Left ventricle myocardium inferior (tissue), 1 donor: ENCODE measurements around the gene CEACAM19. TPM values are rescaled to one million over a fixed set of nuclear protein-coding genes. Genes with fewer than 3 reads are reported as not detected.
"Not testable (repeated sequence)": the region's sequence is repeated elsewhere in the genome, so short reads cannot be mapped to it uniquely, and the experiment has no call there.

Experiments used
- DNase-seq: peaks from one replicate; pipeline ENCODE4 v3.0.0-alpha.2; 2020
- H3K27ac ChIP-seq: fragments of 200-600 bp; replicated peaks from 2 replicates; pipeline ENCODE4 v1.8.0; 2021
- H3K27me3 ChIP-seq: fragments of 200-600 bp; 2 replicates; pipeline ENCODE4 v1.8.0; 2021; ENCODE audit warnings: low read depth
- H3K36me3 ChIP-seq: fragments of 200-600 bp; 2 replicates; pipeline ENCODE4 v1.8.0; 2021
- H3K4me1 ChIP-seq: fragments of 200-600 bp; 2 replicates; pipeline ENCODE4 v1.8.0; 2021
- H3K4me3 ChIP-seq: fragments of 200-600 bp; 2 replicates; pipeline ENCODE4 v1.8.0; 2021; ENCODE audit warnings: mild to moderate bottlenecking, moderate library complexity
- H3K9me3 ChIP-seq: fragments of 200-600 bp; replicated peaks from 2 replicates; pipeline ENCODE4 v1.8.0; 2021
- CTCF ChIP-seq: fragments of 200-600 bp; IDR thresholded peaks from 2 replicates; pipeline ENCODE4 v1.8.0; 2021; ENCODE audit warnings: antibody characterized with exemption, mild to moderate bottlenecking, borderline replicate concordance
- intact Hi-C: fragments of 100-400 bp; cut with micrococcal nuclease; formaldehyde crosslinking; loops from one replicate; pipeline ENCODE4 v1.11.0; 2022
- total RNA-seq: library from RNA; stranded (reverse); fragmentation: NEBNext Ultra II Directional; extraction: Animal tissue kit (Norgen Biotek cat#: 25700); gene quantifications from one replicate; pipeline ENCODE4 v1.2.1, GENCODE V29; 2021
- donor health status: DM: no; HTN: yes; CAD: no; lungs with severe emphysema.

The CEACAM19 gene
- total RNA-seq, 1 donor from 2014 or later, result 2.2 TPM

GRCh38 chr19:44682807-44683206 is 11.5 kb downstream of the CEACAM19 start:
- peaks cover 22% of the 10 kb centered on the region for H3K36me3 ChIP-seq
- H3K27ac ChIP-seq, result no peak overlapping the region
- peaks cover 19% of the 10 kb centered on the region for H3K4me1 ChIP-seq
- no peak for DNase-seq
- TF ChIP-seq CTCF, result no peak
- H3K9me3 ChIP-seq, result no peaks in the 10 kb centered on the region
- intact Hi-C loops, result no loop called here
- H3K27me3 ChIP-seq, result no peaks in the 10 kb centered on the region
- H3K4me3 ChIP-seq, result no peak overlapping the region

- Histone ChIP-seq H3K27ac (no peak overlapping the region), H3K36me3 (peaks cover 22% of the 10 kb centered on the region), H3K4me3 (no peak overlapping the region), H3K27me3 (no peaks in the 10 kb centered on the region), H3K4me1 (peaks cover 19% of the 10 kb centered on the region), H3K9me3 (no peaks in the 10 kb centered on the region)
- intact Hi-C loops, result no loop called here
- TF ChIP-seq CTCF, result no peak
- no peak for DNase-seq
Measured at GRCh38 chr19:44683434-44684210, 12.3 kb downstream of the CEACAM19 start.

- peaks cover 25% of the 10 kb centered on the region for H3K4me1 ChIP-seq
- H3K27me3 ChIP-seq, DNase-seq, H3K4me3 ChIP-seq, H3K9me3 ChIP-seq, intact Hi-C loops: not testable (repeated sequence)
- peaks cover 22% of the 10 kb centered on the region for H3K36me3 ChIP-seq
- H3K27ac ChIP-seq, result peak overlapping the region; percentile 78
Measured at GRCh38 chr19:44684396-44684795, 13.1 kb downstream of the CEACAM19 start.

- H3K9me3 ChIP-seq, result no peaks in the 10 kb centered on the region
- H3K27me3 ChIP-seq, result no peaks in the 10 kb centered on the region
- intact Hi-C loops, result no loop called here
- DNase-seq, result no peak
- H3K27ac ChIP-seq, result peak overlapping the region; percentile 78
- H3K4me3 ChIP-seq, result peak overlapping the region; percentile 24
- peaks cover 30% of the 10 kb centered on the region for H3K4me1 ChIP-seq
- TF ChIP-seq CTCF, result no peak
- H3K36me3 ChIP-seq, result peaks cover 19% of the 10 kb centered on the region
Measured at GRCh38 chr19:44684892-44685863, 13.9 kb downstream of the CEACAM19 start.

GRCh38 chr19:44685877-44686276 is 14.6 kb downstream of the CEACAM19 start:
- H3K36me3 ChIP-seq, result peaks cover 12% of the 10 kb centered on the region
- no peak for DNase-seq
- H3K4me3 ChIP-seq, result no peak overlapping the region
- intact Hi-C loops, result no loop called here
- H3K4me1 ChIP-seq, result peaks cover 30% of the 10 kb centered on the region
- peak overlapping the region; percentile 78 for H3K27ac ChIP-seq
- H3K9me3 ChIP-seq, result no peaks in the 10 kb centered on the region
- TF ChIP-seq CTCF, result no peak
- no peaks in the 10 kb centered on the region for H3K27me3 ChIP-seq

- Histone ChIP-seq H3K9me3 (no peaks in the 10 kb centered on the region), H3K27me3 (no peaks in the 10 kb centered on the region), H3K4me1 (peaks cover 38% of the 10 kb centered on the region), H3K36me3 (peaks cover 7% of the 10 kb centered on the region), H3K4me3 (no peak overlapping the region), H3K27ac (no peak overlapping the region)
- TF ChIP-seq CTCF, result no peak
- intact Hi-C loops, result no loop called here
- DNase-seq, result no peak
Measured at GRCh38 chr19:44686896-44687295, 15.6 kb downstream of the CEACAM19 start.
